Smooth muscle cell (in vitro differentiated cells): Measurements from ENCODE around the gene ZNF423. TPM values are rescaled to one million over a fixed set of nuclear protein-coding genes. Genes with fewer than 3 reads are reported as not detected.

ENCODE experiments used
- DNase-seq: peaks from one replicate; lab custom pipeline; 2025; ENCODE audit not compliant: unreplicated experiment; lab: John Stamatoyannopoulos, UW
- H2AFZ ChIP-seq: fragments of 200-600 bp; sonication (generic); 2 replicates; pipeline ENCODE4 v1.6.0; 2016; ENCODE audit warnings: antibody characterized with exemption, low read depth, mild to moderate bottlenecking
- H3F3A ChIP-seq: fragments of 200-600 bp; sonication (generic); 2 replicates; pipeline ENCODE4 v1.6.0; 2017; ENCODE audit warnings: antibody characterized with exemption, low read depth
- H3K27ac ChIP-seq: fragments of 200-600 bp; sonication (generic); 2 replicates; pipeline ENCODE4 v1.5.1; 2016; ENCODE audit warnings: low read depth, mild to moderate bottlenecking
- H3K27me3 ChIP-seq: fragments of 200-600 bp; sonication (generic); 2 replicates; pipeline ENCODE4 v1.6.1; 2016; ENCODE audit warnings: low read depth, mild to moderate bottlenecking
- H3K36me3 ChIP-seq: fragments of 200-600 bp; sonication (generic); 2 replicates; pipeline ENCODE4 v1.5.1; 2016; ENCODE audit warnings: low read depth
- H3K4me1 ChIP-seq: fragments of 200-600 bp; sonication (generic); 2 replicates; pipeline ENCODE4 v1.5.1; 2016; ENCODE audit warnings: low read depth
- H3K4me2 ChIP-seq: fragments of 200-600 bp; sonication (generic); 2 replicates; pipeline ENCODE4 v1.6.0; 2016; ENCODE audit warnings: mild to moderate bottlenecking
- H3K4me3 ChIP-seq: fragments of 200-600 bp; sonication (generic); 2 replicates; pipeline ENCODE4 v1.5.1; 2016; ENCODE audit warnings: mild to moderate bottlenecking
- H3K79me2 ChIP-seq: fragments of 200-600 bp; sonication (generic); 2 replicates; pipeline ENCODE4 v1.6.0; 2016; ENCODE audit warnings: low read depth, mild to moderate bottlenecking
- H3K9ac ChIP-seq: fragments of 200-600 bp; sonication (generic); 2 replicates; pipeline ENCODE4 v1.6.0; 2016; ENCODE audit warnings: low read depth
- H3K9me3 ChIP-seq: fragments of 200-600 bp; sonication (generic); replicated peaks from 2 replicates; pipeline ENCODE4 v1.5.1; 2016; ENCODE audit warnings: low read depth
- H4K20me1 ChIP-seq: fragments of 200-600 bp; sonication (generic); 2 replicates; pipeline ENCODE4 v1.6.0; 2016; ENCODE audit warnings: low read depth
- WGBS: methylation state at CpG from one replicate; pipeline ENCODE4 v1.1.7; 2016; ENCODE audit warnings: low lambda C conversion rate; 5-methylcytosine and 5-hydroxymethylcytosine counted together
- polyA plus RNA-seq: library from polyadenylated mRNA; unstranded; fragments of >200 nt; fragmentation: Nextera tagmentation; extraction: Ambion mirVana; gene quantifications from 2 replicates; pipeline ENCODE4 v1.2.1, GENCODE V29; 2016
- total RNA-seq: library from RNA; depleted of rRNA; stranded (reverse); fragments of >200 nt; gene quantifications from 2 replicates; pipeline ENCODE4 v1.2.3, GENCODE V29; 2014
- TF ChIP-seq, protein P1 (sequence below): fragments of 200-600 bp; sonication (generic); IDR thresholded peaks from 2 replicates; pipeline ENCODE4 v1.5.1; 2017; ENCODE audit warnings: borderline replicate concordance, mild to moderate bottlenecking, antibody characterized with exemption; ENCODE audit not compliant: insufficient read depth, poor library complexity, severe bottlenecking

Gene ZNF423
- total and polyA plus RNA-seq, 2 experiments from 2014 or later = 6.9 to 7.0 TPM

GRCh38 chr16:49789616-49790015, 66.3 kb downstream of the ZNF423 start:
- Histone ChIP-seq H3K9ac (no peak overlapping the region), H3K79me2 (no peaks in the 10 kb centered on the region), H3K4me2 (no peak overlapping the region), H3K4me1 (no peaks in the 10 kb centered on the region), H3K27ac (peak overlapping the region; percentile 24), H2AFZ (no peak overlapping the region), H3K4me3 (no peak overlapping the region), H4K20me1 (peaks cover 17% of the 10 kb centered on the region), H3K36me3 (no peaks in the 10 kb centered on the region), H3K9me3 (no peaks in the 10 kb centered on the region), H3K27me3 (no peaks in the 10 kb centered on the region), H3F3A (no peaks in the 10 kb centered on the region)
- WGBS = 91% methylated on average over 4 of the region's 4 CpGs
- TF ChIP-seq, protein P1, sequence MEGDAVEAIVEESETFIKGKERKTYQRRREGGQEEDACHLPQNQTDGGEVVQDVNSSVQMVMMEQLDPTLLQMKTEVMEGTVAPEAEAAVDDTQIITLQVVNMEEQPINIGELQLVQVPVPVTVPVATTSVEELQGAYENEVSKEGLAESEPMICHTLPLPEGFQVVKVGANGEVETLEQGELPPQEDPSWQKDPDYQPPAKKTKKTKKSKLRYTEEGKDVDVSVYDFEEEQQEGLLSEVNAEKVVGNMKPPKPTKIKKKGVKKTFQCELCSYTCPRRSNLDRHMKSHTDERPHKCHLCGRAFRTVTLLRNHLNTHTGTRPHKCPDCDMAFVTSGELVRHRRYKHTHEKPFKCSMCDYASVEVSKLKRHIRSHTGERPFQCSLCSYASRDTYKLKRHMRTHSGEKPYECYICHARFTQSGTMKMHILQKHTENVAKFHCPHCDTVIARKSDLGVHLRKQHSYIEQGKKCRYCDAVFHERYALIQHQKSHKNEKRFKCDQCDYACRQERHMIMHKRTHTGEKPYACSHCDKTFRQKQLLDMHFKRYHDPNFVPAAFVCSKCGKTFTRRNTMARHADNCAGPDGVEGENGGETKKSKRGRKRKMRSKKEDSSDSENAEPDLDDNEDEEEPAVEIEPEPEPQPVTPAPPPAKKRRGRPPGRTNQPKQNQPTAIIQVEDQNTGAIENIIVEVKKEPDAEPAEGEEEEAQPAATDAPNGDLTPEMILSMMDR = no peak
- DNase-seq = no peak

GRCh38 chr16:49788986-49789385, 66.9 kb downstream of the ZNF423 start:
- H4K20me1 ChIP-seq = peaks cover 10% of the 10 kb centered on the region
- peak overlapping the region; percentile 24 for H3K27ac ChIP-seq
- no peak overlapping the region for H2AFZ ChIP-seq
- DNase-seq = no peak
- TF ChIP-seq, protein P1 = no peak
- H3K36me3 ChIP-seq = no peaks in the 10 kb centered on the region
- H3K9me3 ChIP-seq = no peaks in the 10 kb centered on the region
- no peaks in the 10 kb centered on the region for H3K79me2 ChIP-seq
- peak overlapping the region; percentile 9 for H3K4me2 ChIP-seq
- 69% methylated on average over 7 of the region's 7 CpGs for WGBS
- H3K9ac ChIP-seq = no peak overlapping the region
- H3K4me3 ChIP-seq = no peak overlapping the region
- H3K27me3 ChIP-seq = no peaks in the 10 kb centered on the region
- no peaks in the 10 kb centered on the region for H3K4me1 ChIP-seq
- H3F3A ChIP-seq = no peaks in the 10 kb centered on the region

GRCh38 chr16:49788572-49788971, 67.3 kb downstream of the ZNF423 start:
- Histone ChIP-seq H3K9me3 (no peaks in the 10 kb centered on the region), H3K4me1 (no peaks in the 10 kb centered on the region), H3K27me3 (no peaks in the 10 kb centered on the region), H3K79me2 (no peaks in the 10 kb centered on the region), H3K9ac (no peak overlapping the region), H4K20me1 (peaks cover 8% of the 10 kb centered on the region), H3F3A (no peaks in the 10 kb centered on the region), H3K4me3 (no peak overlapping the region), H3K36me3 (no peaks in the 10 kb centered on the region), H2AFZ (no peak overlapping the region), H3K27ac (peak overlapping the region; percentile 24), H3K4me2 (peak overlapping the region; percentile 9)
- no peak for DNase-seq
- TF ChIP-seq, protein P1 = no peak
- WGBS = 92% methylated on average over 3 of the region's 3 CpGs

DNA sequence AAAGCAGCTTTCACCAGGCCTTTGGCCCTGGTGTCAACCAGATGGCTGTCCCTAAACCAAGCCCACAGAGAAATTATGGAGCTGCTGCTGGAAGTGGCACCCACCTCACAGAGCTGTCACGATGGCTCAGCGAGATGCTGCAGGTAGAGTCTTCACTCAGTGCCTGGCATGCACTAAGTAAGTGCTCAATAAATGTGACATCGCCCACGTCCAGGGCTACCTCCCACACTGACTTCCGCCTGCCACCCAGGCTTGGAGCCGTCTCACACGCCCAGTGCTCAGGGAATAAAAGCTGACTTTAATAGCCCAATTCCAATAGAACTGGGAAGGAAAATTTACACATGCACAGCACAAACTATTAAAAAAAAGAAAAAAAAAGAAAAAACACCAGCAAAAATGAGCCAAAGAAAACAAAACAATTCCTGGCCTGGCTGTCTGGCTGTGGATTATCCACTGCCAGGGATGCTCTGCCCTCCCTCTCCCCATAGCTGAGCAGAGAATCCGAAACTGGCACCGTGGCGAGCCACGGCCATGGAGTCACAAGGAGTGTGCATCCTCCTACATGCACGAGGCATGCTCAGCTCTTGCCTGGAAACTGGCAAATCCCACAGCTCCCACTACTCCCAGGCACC, 68.9 kb downstream of the ZNF423 start:
- WGBS = 97% methylated on average over 12 of the region's 12 CpGs
- no peaks in the 10 kb centered on the region for H3K27me3 ChIP-seq
- no peak overlapping the region for H3K4me2 ChIP-seq
- TF ChIP-seq, protein P1 = no peak
- H3F3A ChIP-seq = no peaks in the 10 kb centered on the region
- H3K79me2 ChIP-seq = no peaks in the 10 kb centered on the region
- peaks cover 3% of the 10 kb centered on the region for H4K20me1 ChIP-seq
- no peak overlapping the region for H3K9ac ChIP-seq
- no peaks in the 10 kb centered on the region for H3K36me3 ChIP-seq
- DNase-seq = no peak
- no peak overlapping the region for H3K4me3 ChIP-seq
- no peak overlapping the region for H3K27ac ChIP-seq
- H2AFZ ChIP-seq = no peak overlapping the region
- no peaks in the 10 kb centered on the region for H3K9me3 ChIP-seq
- H3K4me1 ChIP-seq = no peaks in the 10 kb centered on the region
